HepG2 (cell line): ENCODE data around the gene MAFF. TPM values are rescaled to one million over a fixed set of nuclear protein-coding genes. Genes with fewer than 3 reads are reported as not detected.

Source experiments
- CSRNP2 ChIP-seq: sonication (generic); formaldehyde crosslinking; conservative IDR thresholded peaks from 2 replicates; pipeline ENCODE4 v1.8.0; 2022; ENCODE audit warnings: low read depth, missing genetic modification reagents
- E2F5 ChIP-seq: sonication (generic); formaldehyde crosslinking; conservative IDR thresholded peaks from 2 replicates; pipeline ENCODE4 v1.4.0; 2020; ENCODE audit warnings: missing genetic modification reagents
- IRF1 ChIP-seq: sonication (generic); formaldehyde crosslinking; IDR thresholded peaks from 2 replicates; pipeline ENCODE4 v1.4.0; 2020; ENCODE audit warnings: low read depth, mild to moderate bottlenecking, missing genetic modification reagents
- JDP2 ChIP-seq: sonication (generic); formaldehyde crosslinking; IDR thresholded peaks from 2 replicates; pipeline ENCODE4 v1.8.1; 2022; ENCODE audit warnings: missing genetic modification reagents, borderline replicate concordance
- PAWR ChIP-seq: sonication (generic); formaldehyde crosslinking; IDR thresholded peaks from 2 replicates; pipeline ENCODE4 v1.4.0; 2020; ENCODE audit warnings: missing genetic modification reagents, mild to moderate bottlenecking, borderline replicate concordance
- PHF20 ChIP-seq: sonication (generic); formaldehyde crosslinking; IDR thresholded peaks from 2 replicates; pipeline ENCODE4 v1.5.0; 2020; ENCODE audit warnings: mild to moderate bottlenecking, missing genetic modification reagents
- PLRG1 ChIP-seq: fragments of 450-650 bp; conservative IDR thresholded peaks from 2 replicates; pipeline ENCODE4 v1.6.1; 2016
- RFXANK ChIP-seq: IDR thresholded peaks from 2 replicates; pipeline ENCODE4 v1.6.1; 2016
- RFXAP ChIP-seq: sonication (generic); formaldehyde crosslinking; IDR thresholded peaks from 2 replicates; pipeline ENCODE4 v1.4.0; 2020; ENCODE audit warnings: missing genetic modification reagents, borderline replicate concordance
- SALL2 ChIP-seq: sonication (generic); formaldehyde crosslinking; IDR thresholded peaks from 2 replicates; pipeline ENCODE4 v1.8.1; 2023; ENCODE audit warnings: mild to moderate bottlenecking, missing genetic modification reagents, inconsistent platforms
- SNAI1 ChIP-seq: sonication (generic); formaldehyde crosslinking; IDR thresholded peaks from 2 replicates; pipeline ENCODE4 v1.5.0; 2020; ENCODE audit warnings: mild to moderate bottlenecking, missing genetic modification reagents, borderline replicate concordance
- TCF7L2 ChIP-seq: IDR thresholded peaks from 2 replicates; pipeline ENCODE4 v1.6.1; 2011; ENCODE audit warnings: mild to moderate bottlenecking, low read depth, low read length, moderate library complexity
- ZBTB21 ChIP-seq: sonication (generic); formaldehyde crosslinking; IDR thresholded peaks from 2 replicates; pipeline ENCODE4 v1.4.0; 2020; ENCODE audit warnings: missing genetic modification reagents
- ZBTB40 ChIP-seq, 2 experiments: fragments of 450-650 bp in 1 of 2; sonication (generic) in 1 of 2; formaldehyde crosslinking in 1 of 2; IDR thresholded peaks; 2 replicates each; pipeline versions ENCODE4 v1.6.1 to v1.8.0; 2016 to 2022; ENCODE audit warnings: antibody characterized with exemption in 1 of 2, mild to moderate bottlenecking in 1 of 2, missing genetic modification reagents in 1 of 2
- ZFP37 ChIP-seq: sonication (generic); formaldehyde crosslinking; IDR thresholded peaks from 2 replicates; pipeline ENCODE4 v1.4.0; 2020; ENCODE audit warnings: missing genetic modification reagents, borderline replicate concordance
- ZNF292 ChIP-seq: sonication (generic); formaldehyde crosslinking; IDR thresholded peaks from 2 replicates; pipeline ENCODE4 v1.8.1; 2022; ENCODE audit warnings: mild to moderate bottlenecking, low read depth, missing genetic modification reagents, borderline replicate concordance
- ZNF367 ChIP-seq: sonication (generic); formaldehyde crosslinking; IDR thresholded peaks from 2 replicates; pipeline ENCODE4 v1.4.0; 2020; ENCODE audit warnings: missing genetic modification reagents, borderline replicate concordance
- polyA plus RNA-seq, 8 experiments: library from polyadenylated mRNA; depleted of rRNA in 3 of 8; stranded (reverse) in 7 of 8; unstranded in 1 of 8; fragments of >200 nt; fragmentation: Illumina TruSeq in 4 of 8; extraction: Trizol in 4 of 8; gene quantifications; 2 replicates each; pipeline versions ENCODE4 v1.2.1 to v1.2.3, GENCODE V29; 2011 to 2016; ENCODE audit warnings: low read depth in 4 of 8, missing spikeins in 1 of 8, mixed read lengths in 1 of 8; ENCODE audit not compliant: insufficient read depth in 1 of 8
- total RNA-seq, 5 experiments: library from RNA; depleted of rRNA; stranded (reverse); fragments of >200 nt; fragmentation: Illumina TruSeq; extraction: Trizol; gene quantifications; 2 replicates each; pipeline ENCODE4 v1.2.3, GENCODE V29; 2016; ENCODE audit warnings: low read depth in 1 of 5

Gene MAFF
- total and polyA plus RNA-seq, 2 of the 13 experiments (the other 11 are each of a cell fraction or from before 2014, with no cell fraction given), result 5.4 to 14.3 TPM

GRCh38 chr22:38181453-38182200, 20.2 kb upstream of the MAFF start, which contains the start of gene PLA2G6 (continued):
- TF ChIP-seq ZBTB40 (IDR thresholded peaks at IDR 0.05) (no peak), ZBTB40 (CRISPR knock-in tag; IDR thresholded peaks at IDR 0.05) (no peak), IRF1 (CRISPR knock-in tag) (no peak), PHF20 (peak; percentile 32; the same call in 1 of the 2 replicates), SALL2 (CRISPR knock-in tag) (no peak), TCF7L2 (no peak), CSRNP2 (CRISPR knock-in tag) (no peak), ZBTB21 (CRISPR knock-in tag) (no peak), JDP2 (CRISPR knock-in tag) (no peak), PAWR (CRISPR knock-in tag) (no peak), ZNF367 (CRISPR knock-in tag) (no peak), PLRG1 (no peak), E2F5 (CRISPR knock-in tag) (no peak), RFXAP (CRISPR knock-in tag) (no peak), ZFP37 (CRISPR knock-in tag) (no peak), SNAI1 (CRISPR knock-in tag) (no peak), RFXANK (CRISPR knock-in tag) (0 out of 2 replicates have a peak, but pooled peaks have one; percentile 41), ZNF292 (CRISPR knock-in tag) (no peak)
